HL-60/S4 treated with retinoic acid at 250 ng/mL for 4 days and 3 days (cell line): ENCODE data around the gene C11orf97.

Experiments used
- in situ Hi-C: fragments of 300-500 bp; cut with MboI; formaldehyde crosslinking; loops from 2 replicates; pipeline ENCODE4 v1.7.0; 2022; ENCODE audit warnings: low sequenced_read_pairs

The C11orf97 gene

GRCh38 chr11:94511932-94512781 is at the start of gene C11orf97:
TSS of gene C11orf97 (plus strand) at chr11:94512461. CDS start at chr11:94512529, 68 bp downstream.
- in situ Hi-C loops = loop anchor here (25.0 kb wide), 1 partner anchor 375 kb away; no protein-coding TSS in a partner anchor

- in situ Hi-C loops = no loop called here
These were observed 42.8 kb upstream of the C11orf97 start for GRCh38 chr11:94469416-94469815.

GRCh38 chr11:94472916-94473799 is 39.1 kb upstream of the C11orf97 start:
- in situ Hi-C loops = no loop called here

- in situ Hi-C loops = no loop called here
These were observed 34.6 kb upstream of the C11orf97 start for GRCh38 chr11:94477624-94478023.

GRCh38 chr11:94481342-94481741 is 30.9 kb upstream of the C11orf97 start:
- in situ Hi-C loops = no loop called here

- in situ Hi-C loops = no loop called here
These were observed 26.2 kb upstream of the C11orf97 start for GRCh38 chr11:94486068-94486467.

GRCh38 chr11:94493281-94494125 is 18.8 kb upstream of the C11orf97 start, which contains the start of the genes ANKRD49 and MRE11:
TSS of gene ANKRD49 (plus strand) at chr11:94493984. CDS start at chr11:94496694, 2,710 bp downstream.
TSS of gene MRE11 (minus strand) at chr11:94493844. CDS start at chr11:94492801, 1,043 bp downstream.
- in situ Hi-C loops = no loop called here

- in situ Hi-C loops = no loop called here
These were observed 18.1 kb upstream of the C11orf97 start for GRCh38 chr11:94494126-94494680.

GRCh38 chr11:94500181-94500580 is 12.1 kb upstream of the C11orf97 start:
- in situ Hi-C loops = loop anchor here (10.0 to 25.0 kb wide), 3 partner anchors 175 to 387 kb away; no protein-coding TSS in a partner anchor

GRCh38 chr11:94501522-94501921 is 10.7 kb upstream of the C11orf97 start:
- in situ Hi-C loops = loop anchor here (10.0 to 25.0 kb wide), 3 partner anchors 177 to 386 kb away; no protein-coding TSS in a partner anchor

GRCh38 chr11:94504689-94505293 is 7.5 kb upstream of the C11orf97 start:
- in situ Hi-C loops = loop anchor here (10.0 to 25.0 kb wide), 3 partner anchors 180 to 383 kb away; no protein-coding TSS in a partner anchor

- in situ Hi-C loops = loop anchor here (10.0 to 25.0 kb wide), 3 partner anchors 182 to 381 kb away; no protein-coding TSS in a partner anchor
These were observed 5.7 kb upstream of the C11orf97 start for GRCh38 chr11:94506513-94506912.

GRCh38 chr11:94507485-94507884 is 4.8 kb upstream of the C11orf97 start:
- in situ Hi-C loops = loop anchor here (10.0 to 25.0 kb wide), 3 partner anchors 183 to 380 kb away; no protein-coding TSS in a partner anchor

- in situ Hi-C loops = loop anchor here (25.0 kb wide), 1 partner anchor 374 kb away; no protein-coding TSS in a partner anchor
These were observed 830 bp downstream of the C11orf97 start for GRCh38 chr11:94513091-94513490.

GRCh38 chr11:94515398-94515797 is 3.1 kb downstream of the C11orf97 start:
- in situ Hi-C loops = loop anchor here (25.0 kb wide), 1 partner anchor 372 kb away; no protein-coding TSS in a partner anchor

- in situ Hi-C loops = loop anchor here (25.0 kb wide), 1 partner anchor 371 kb away; no protein-coding TSS in a partner anchor
These were observed 4.5 kb downstream of the C11orf97 start for GRCh38 chr11:94516725-94517124.

- in situ Hi-C loops = loop anchor here (25.0 kb wide), 1 partner anchor 369 kb away; no protein-coding TSS in a partner anchor
These were observed 6.0 kb downstream of the C11orf97 start for GRCh38 chr11:94518300-94518699.

- in situ Hi-C loops = loop anchor here (25.0 kb wide), 1 partner anchor 368 kb away; no protein-coding TSS in a partner anchor
These were observed 7.3 kb downstream of the C11orf97 start for GRCh38 chr11:94519478-94520084.
